ENCODE data around the gene SLC1A7.
"Not testable (repeated sequence)": the region's sequence is repeated elsewhere in the genome, so short reads cannot be mapped to it uniquely, and the experiment has no call there.

SLC1A7 gene

DNA sequence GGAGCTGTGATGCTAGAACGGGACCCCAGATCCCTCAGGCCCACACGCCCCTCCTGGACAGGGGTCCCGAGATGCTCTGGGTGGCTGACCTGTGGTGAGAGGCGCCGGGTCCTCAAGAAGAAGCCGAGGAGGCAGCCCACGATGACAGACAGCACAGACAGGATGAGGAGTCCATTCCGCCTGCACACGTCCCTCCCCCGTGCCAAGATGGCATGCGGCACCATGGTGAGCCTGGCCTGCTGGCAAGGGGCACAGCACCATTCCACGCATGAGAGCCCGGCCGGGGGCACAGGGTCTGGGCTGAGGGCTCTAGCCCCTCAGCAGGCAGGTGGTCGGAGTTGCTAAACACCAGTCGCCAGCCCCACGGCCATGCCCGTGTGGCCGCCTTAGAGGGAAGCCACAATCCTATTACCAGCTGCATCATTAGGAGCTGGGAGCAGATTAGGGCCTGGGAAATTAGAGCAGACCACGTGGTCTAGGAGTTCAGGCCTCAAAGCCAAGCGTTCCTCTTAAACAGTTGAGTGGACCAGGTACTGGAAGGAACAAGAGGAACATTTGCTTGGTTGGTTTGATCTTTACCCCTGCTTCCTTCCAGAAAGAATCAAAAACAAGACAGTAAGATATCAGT lies at the start of gene SLC1A7:
Gene SLC1A7, minus strand, starts transcription at position 413 of the 628 bp plus-strand sequence. Its CDS starts 189 bp downstream, at position 224.
- H3K4me3 ChIP-seq (ENCODE audit: low read length) = no peak within 1 kb of the TSS
- TF ChIP-seq, protein P1, sequence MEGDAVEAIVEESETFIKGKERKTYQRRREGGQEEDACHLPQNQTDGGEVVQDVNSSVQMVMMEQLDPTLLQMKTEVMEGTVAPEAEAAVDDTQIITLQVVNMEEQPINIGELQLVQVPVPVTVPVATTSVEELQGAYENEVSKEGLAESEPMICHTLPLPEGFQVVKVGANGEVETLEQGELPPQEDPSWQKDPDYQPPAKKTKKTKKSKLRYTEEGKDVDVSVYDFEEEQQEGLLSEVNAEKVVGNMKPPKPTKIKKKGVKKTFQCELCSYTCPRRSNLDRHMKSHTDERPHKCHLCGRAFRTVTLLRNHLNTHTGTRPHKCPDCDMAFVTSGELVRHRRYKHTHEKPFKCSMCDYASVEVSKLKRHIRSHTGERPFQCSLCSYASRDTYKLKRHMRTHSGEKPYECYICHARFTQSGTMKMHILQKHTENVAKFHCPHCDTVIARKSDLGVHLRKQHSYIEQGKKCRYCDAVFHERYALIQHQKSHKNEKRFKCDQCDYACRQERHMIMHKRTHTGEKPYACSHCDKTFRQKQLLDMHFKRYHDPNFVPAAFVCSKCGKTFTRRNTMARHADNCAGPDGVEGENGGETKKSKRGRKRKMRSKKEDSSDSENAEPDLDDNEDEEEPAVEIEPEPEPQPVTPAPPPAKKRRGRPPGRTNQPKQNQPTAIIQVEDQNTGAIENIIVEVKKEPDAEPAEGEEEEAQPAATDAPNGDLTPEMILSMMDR (conservative IDR thresholded peaks at IDR 0.05; ENCODE audit: low read depth, low read length) = no peak
- peak; percentile 86 for DNase-seq (ENCODE audit: low read depth)

GRCh38 chr1:53190210-53190611 lies 47.8 kb upstream of the SLC1A7 start:
- TF ChIP-seq, protein P1 (conservative IDR thresholded peaks at IDR 0.05; ENCODE audit: low read depth, low read length) = peak; percentile 1
- no peak for DNase-seq (ENCODE audit: low read depth)

DNA sequence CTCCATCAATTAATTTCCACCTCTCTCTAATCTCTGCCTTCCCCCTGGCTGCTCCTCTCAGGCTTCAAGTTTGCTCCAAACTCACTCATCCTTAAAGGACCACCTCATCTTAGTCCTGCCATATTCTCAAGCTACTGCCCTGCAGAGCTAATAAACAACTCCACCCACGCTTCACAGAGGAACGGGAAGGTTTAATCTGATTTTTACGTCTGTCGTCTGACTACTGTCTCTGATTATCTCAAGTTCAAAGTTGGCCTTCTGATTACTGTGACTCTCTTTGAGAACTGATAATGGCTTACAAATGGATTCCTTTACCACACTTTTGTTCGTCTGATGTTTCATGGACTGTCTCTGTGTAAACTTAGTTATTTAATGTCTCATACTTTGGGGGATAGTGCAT lies 46.6 kb upstream of the SLC1A7 start:
- no peak overlapping the region for H3K4me3 ChIP-seq (ENCODE audit: low read length)
- no peak for DNase-seq (ENCODE audit: low read depth)
- TF ChIP-seq, protein P1 (conservative IDR thresholded peaks at IDR 0.05; ENCODE audit: low read depth, low read length) = no peak

More at GRCh38 chr1:53190210-53190611, 47.8 kb upstream of the SLC1A7 start:
- H3K4me3 ChIP-seq (ENCODE audit: low read length) = no peak overlapping the region

DNA sequence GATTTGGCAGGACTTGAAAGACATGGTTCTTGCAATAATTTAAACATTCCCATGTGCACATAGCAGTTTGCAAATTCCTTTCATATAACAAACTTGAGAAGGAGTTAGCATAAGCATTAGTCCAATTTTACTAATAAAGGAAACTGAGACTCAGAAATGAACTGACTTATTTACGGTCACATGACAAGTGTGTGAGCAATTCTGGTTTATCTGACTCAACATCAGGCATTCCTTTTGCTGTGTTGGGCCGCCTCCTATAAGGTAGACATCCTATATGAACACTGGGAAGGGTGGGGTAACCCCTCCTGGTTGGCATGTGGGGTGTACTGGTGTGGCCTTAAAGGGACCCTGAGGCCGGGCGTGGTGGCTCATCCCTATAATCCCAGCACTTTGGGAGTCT lies 45.7 kb upstream of the SLC1A7 start:
- TF ChIP-seq, protein P1 (conservative IDR thresholded peaks at IDR 0.05; ENCODE audit: low read depth, low read length) = no peak
- H3K4me3 ChIP-seq (ENCODE audit: low read length) = no peak overlapping the region
- DNase-seq (ENCODE audit: low read depth) = no peak

GRCh38 chr1:53187401-53187800 lies 45.0 kb upstream of the SLC1A7 start:
- TF ChIP-seq, protein P1 (conservative IDR thresholded peaks at IDR 0.05; ENCODE audit: low read depth, low read length) = no peak
- DNase-seq (ENCODE audit: low read depth) = no peak
- H3K4me3 ChIP-seq (ENCODE audit: low read length) = no peak overlapping the region

DNA sequence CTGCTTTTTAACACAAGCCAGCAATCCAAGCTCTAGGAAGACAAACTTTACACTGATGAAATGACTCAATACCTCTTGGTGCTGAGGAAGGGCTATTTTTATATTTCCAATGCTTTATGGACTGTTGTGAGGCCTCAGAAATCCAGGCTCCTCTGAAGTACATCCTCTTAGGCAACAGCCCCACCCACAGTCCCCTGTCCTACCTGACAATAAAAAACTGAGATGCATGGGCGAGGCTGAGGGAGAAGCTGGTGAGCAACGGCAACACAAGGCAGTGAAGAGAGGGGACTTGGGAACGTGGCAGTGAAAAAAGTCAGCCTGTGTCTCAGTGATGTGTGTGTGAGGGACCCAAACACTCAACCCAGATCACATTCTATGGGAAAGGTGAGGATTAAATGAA lies 44.1 kb upstream of the SLC1A7 start:
- TF ChIP-seq, protein P1 (conservative IDR thresholded peaks at IDR 0.05; ENCODE audit: low read depth, low read length) = no peak
- H3K4me3 ChIP-seq (ENCODE audit: low read length) = no peak overlapping the region
- no peak for DNase-seq (ENCODE audit: low read depth)

DNA sequence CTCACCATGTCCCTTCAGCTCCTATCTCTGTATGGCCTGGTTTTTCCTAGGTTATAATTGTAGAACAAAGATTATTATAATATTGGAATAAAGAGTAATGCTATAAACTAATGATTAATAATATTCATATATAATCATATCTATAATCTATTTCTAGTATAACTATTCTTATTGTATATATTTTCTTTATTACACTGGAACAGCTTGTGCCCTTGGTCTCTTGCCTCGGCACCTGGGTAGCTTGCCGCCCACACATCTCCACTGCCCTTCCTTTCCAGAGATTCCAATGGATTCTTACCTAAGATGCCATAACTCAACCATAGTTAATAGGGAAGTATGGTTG lies 43.5 kb upstream of the SLC1A7 start:
- not testable (repeated sequence) for DNase-seq (ENCODE audit: low read depth)

More for the DNA sequence above, 43.5 kb upstream of the SLC1A7 start:
- not testable (repeated sequence) for H3K4me3 ChIP-seq (ENCODE audit: low read length)

Data from retinal pigment epithelial cell (primary cell).